HepG2 (cell line): ENCODE measurements around the gene SBK2. TPM values are rescaled to one million over a fixed set of nuclear protein-coding genes. Genes with fewer than 3 reads are reported as not detected.

Experiments used
- ATAC-seq: fragments of 200-7000 bp; cut with Tn5 transposase; 3 replicates; pipeline ENCODE4 v1.9.1; 2020; ENCODE audit warnings: mild to moderate bottlenecking, moderate library complexity
- BruUV-seq: library from RNA; stranded (reverse); fragments of 400-500 nt; replicated peaks from 2 replicates; lab custom pipeline; 2021; lab: Mats Ljungman, UMichigan
- CTCF ChIA-PET: fragments of 300-600 bp; formaldehyde crosslinking; extraction: SDS; loops from one replicate; lab custom pipeline; 2021; ENCODE audit warnings: low total read pairs, inconsistent platforms, low intra/inter-chr PET ratio; lab: Yijun Ruan, JAX
- POLR2A ChIA-PET: fragments of 350-600 bp; sonication (Branson Sonifier 250); formaldehyde crosslinking; loops from one replicate; lab custom pipeline; 2020; ENCODE audit warnings: antibody characterized with exemption, inconsistent platforms; lab: Yijun Ruan, JAX
- DNase-seq: peaks from one replicate; pipeline ENCODE4 v3.0.0-alpha.2; 2015; ENCODE audit warnings: low spot score
- FAIRE-seq: peaks from 3 replicates; lab custom pipeline; 2011; peaks lifted over from hg19 to GRCh38; lab: Jason Lieb, UNC
- H2AFZ ChIP-seq: one replicate; pipeline ENCODE4 v1.6.1; 2011; ENCODE audit warnings: low read length, inconsistent platforms
- H3K27ac ChIP-seq: fragments of 300-600 bp; 3 replicates; pipeline ENCODE4 v1.8.0; 2011; ENCODE audit warnings: mixed run types, mild to moderate bottlenecking, mixed read lengths, low read length, inconsistent platforms; ENCODE audit not compliant: insufficient read depth; ENCODE audit errors: extremely low read length
- H3K27me3 ChIP-seq, 2 experiments: fragments of 200-600 bp in 1 of 2; 2 replicates in 1 of 2; 3 replicates in 1 of 2; pipeline versions ENCODE4 v1.6.0 to v1.8.0; 2011; ENCODE audit warnings: low read length in 2 of 2, mild to moderate bottlenecking in 2 of 2, moderate library complexity in 2 of 2, inconsistent platforms in 1 of 2; ENCODE audit not compliant: insufficient read depth in 2 of 2, control insufficient read depth in 1 of 2
- H3K36me3 ChIP-seq, 2 experiments: fragments of 200-600 bp in 1 of 2; replicated peaks in 1 of 2; 2 replicates in 1 of 2; 3 replicates in 1 of 2; pipeline versions ENCODE4 v1.5.1 to v1.8.0; 2011; ENCODE audit warnings: low read length in 2 of 2, inconsistent platforms in 1 of 2; ENCODE audit not compliant: insufficient read depth in 2 of 2, control insufficient read depth in 1 of 2
- H3K4me1 ChIP-seq: 2 replicates; pipeline ENCODE4 v1.5.1; 2012; ENCODE audit warnings: low read length, inconsistent platforms; ENCODE audit not compliant: insufficient read depth
- H3K4me2 ChIP-seq: 2 replicates; pipeline ENCODE4 v1.6.0; 2011; ENCODE audit warnings: low read depth, low read length, inconsistent platforms
- H3K4me3 ChIP-seq, 3 experiments: fragments of 200-600 bp in 1 of 3; sonication (generic), shearing (Covaris generic) in 1 of 3; replicated peaks in 1 of 3; 2 replicates each; pipeline ENCODE4 v1.5.1; 2011 to 2016; ENCODE audit warnings: low read length in 3 of 3, inconsistent platforms in 2 of 3, low read depth in 2 of 3, mild to moderate bottlenecking in 2 of 3, control low read depth in 1 of 3, mixed read lengths in 1 of 3; ENCODE audit not compliant: insufficient read depth in 1 of 3
- H3K79me2 ChIP-seq: one replicate; pipeline ENCODE4 v1.6.1; 2011; ENCODE audit warnings: low read length, inconsistent platforms; ENCODE audit not compliant: insufficient read depth
- H3K9ac ChIP-seq: 2 replicates; pipeline ENCODE4 v1.6.0; 2011; ENCODE audit warnings: mild to moderate bottlenecking, low read depth, low read length, inconsistent platforms; ENCODE audit not compliant: insufficient read depth
- H3K9me3 ChIP-seq: 2 replicates; pipeline ENCODE4 v1.5.1; 2012; ENCODE audit warnings: mild to moderate bottlenecking, low read length
- H4K20me1 ChIP-seq: 2 replicates; pipeline ENCODE4 v1.6.0; 2011; ENCODE audit warnings: inconsistent platforms, mild to moderate bottlenecking, low read length, moderate library complexity; ENCODE audit not compliant: insufficient read depth
- ARID5B ChIP-seq: IDR thresholded peaks from 2 replicates; pipeline ENCODE4 v1.4.0; 2020; ENCODE audit warnings: mild to moderate bottlenecking, missing genetic modification reagents
- FIP1L1 ChIP-seq: fragments of 200-400 bp; formaldehyde crosslinking; IDR thresholded peaks from 2 replicates; pipeline ENCODE4 v1.6.1; 2018; ENCODE audit warnings: low read depth, mild to moderate bottlenecking, low read length, moderate library complexity, borderline replicate concordance; ENCODE audit not compliant: insufficient read depth
- RNF219 ChIP-seq: sonication (generic); formaldehyde crosslinking; IDR thresholded peaks from 2 replicates; pipeline ENCODE4 v1.5.0; 2020; ENCODE audit warnings: mild to moderate bottlenecking, missing genetic modification reagents
- SALL2 ChIP-seq: sonication (generic); formaldehyde crosslinking; IDR thresholded peaks from 2 replicates; pipeline ENCODE4 v1.8.1; 2023; ENCODE audit warnings: mild to moderate bottlenecking, missing genetic modification reagents, inconsistent platforms
- THAP8 ChIP-seq: sonication (generic); formaldehyde crosslinking; IDR thresholded peaks from 2 replicates; pipeline ENCODE4 v1.5.1; 2020; ENCODE audit warnings: missing genetic modification reagents, mild to moderate bottlenecking, borderline replicate concordance
- ZFP62 ChIP-seq: sonication (generic); formaldehyde crosslinking; IDR thresholded peaks from 2 replicates; pipeline ENCODE4 v1.4.0; 2020; ENCODE audit warnings: missing genetic modification reagents
- ZMAT5 ChIP-seq: sonication (generic); formaldehyde crosslinking; IDR thresholded peaks from 2 replicates; pipeline ENCODE4 v1.5.0; 2020; ENCODE audit warnings: mild to moderate bottlenecking, low read depth, missing genetic modification reagents, borderline replicate concordance
- ZNF225 ChIP-seq: sonication (generic); formaldehyde crosslinking; IDR thresholded peaks from 2 replicates; pipeline ENCODE4 v1.4.0; 2020; ENCODE audit warnings: mild to moderate bottlenecking, missing genetic modification reagents
- ZNF788 ChIP-seq: sonication (generic); formaldehyde crosslinking; IDR thresholded peaks from 2 replicates; pipeline ENCODE4 v1.5.0; 2020; ENCODE audit warnings: mild to moderate bottlenecking, missing genetic modification reagents, borderline replicate concordance
- ZNF839 ChIP-seq: sonication (generic); formaldehyde crosslinking; IDR thresholded peaks from 2 replicates; pipeline ENCODE4 v1.4.0; 2020; ENCODE audit warnings: missing genetic modification reagents, mild to moderate bottlenecking, borderline replicate concordance
- WGBS: methylation state at CpG from one replicate; pipeline ENCODE4 v1.1.6; 2017; ENCODE audit warnings: low lambda C conversion rate; 5-methylcytosine and 5-hydroxymethylcytosine counted together
- in situ Hi-C: cut with HindIII; loops from 2 replicates; pipeline ENCODE4 v1.10.0; 2017; ENCODE audit warnings: low pct_unique_long_range_greater_than_20kb; ENCODE audit not compliant: extremely low pct_ligation_motif_present
- intact Hi-C: fragments of 100-400 bp; cut with micrococcal nuclease; formaldehyde crosslinking; loops from one replicate; pipeline ENCODE4 v1.10.0; 2022; ENCODE audit not compliant: unreplicated experiment
- polyA plus RNA-seq, 8 experiments: library from polyadenylated mRNA; depleted of rRNA in 3 of 8; stranded (reverse) in 7 of 8; unstranded in 1 of 8; fragments of >200 nt; fragmentation: Illumina TruSeq in 4 of 8; extraction: Trizol in 4 of 8; gene quantifications; 2 replicates each; pipeline versions ENCODE4 v1.2.1 to v1.2.3, GENCODE V29; 2011 to 2016; ENCODE audit warnings: low read depth in 4 of 8, missing spikeins in 1 of 8, mixed read lengths in 1 of 8; ENCODE audit not compliant: insufficient read depth in 1 of 8
- total RNA-seq, 5 experiments: library from RNA; depleted of rRNA; stranded (reverse); fragments of >200 nt; fragmentation: Illumina TruSeq; extraction: Trizol; gene quantifications; 2 replicates each; pipeline ENCODE4 v1.2.3, GENCODE V29; 2016; ENCODE audit warnings: low read depth in 1 of 5

SBK2 gene
- total and polyA plus RNA-seq, 2 of the 13 experiments (the other 11 are each of a cell fraction or from before 2014, with no cell fraction given) = 0.24 TPM; not detected in 1

- TF ChIP-seq ZMAT5 (CRISPR knock-in tag) = no peak
Measured at GRCh38 chr19:55484593-55485438, 52.1 kb downstream of the SBK2 start, which contains the start of gene NAT14 (continued).

GRCh38 chr19:55483706-55484592 is 53.0 kb downstream of the SBK2 start:
- no peaks in the 10 kb centered on the region for H3K9me3 ChIP-seq
- H3K4me3 ChIP-seq = peak overlapping the region in 1 of 3 experiments; percentile 79; a peak in 1 of 6 replicates
- ChIA-PET POLR2A (interaction anchor here (1.3 to 4.3 kb wide), 4 partner anchors 7 to 69 kb away, joined by 3 to 44 read pairs (median 4); partner anchors contain the start of genes ISOC2 and ZNF628), CTCF (no interaction called here)
- 96% methylated on average over 24 of the region's 46 CpGs for WGBS
- H3K27ac ChIP-seq = no peak overlapping the region
- H2AFZ ChIP-seq = no peak overlapping the region
- H4K20me1 ChIP-seq = no peaks in the 10 kb centered on the region
- in situ Hi-C loops (no loop called here), intact Hi-C loops (no loop called here)
- H3K4me2 ChIP-seq = 0 out of 2 replicates have a peak overlapping the region, but pooled peaks have one; percentile 91
- peaks cover 0 to 1% of the 10 kb centered on the region in 2 experiments; a peak in 1 of 5 replicates for H3K27me3 ChIP-seq
- FAIRE-seq = no peak
- H3K79me2 ChIP-seq = no peaks in the 10 kb centered on the region
- peaks cover 33% of the 10 kb centered on the region for H3K4me1 ChIP-seq
- H3K36me3 ChIP-seq = no peaks in the 10 kb centered on the region
- no TSS peak for BruUV-seq
- no peak for ATAC-seq
- DNase-seq = no peak
- no peak overlapping the region for H3K9ac ChIP-seq
- TF ChIP-seq RNF219 (CRISPR knock-in tag) = no peak
- no peak for TF ChIP-seq ZNF225 (CRISPR knock-in tag)
- TF ChIP-seq ZNF788 (CRISPR knock-in tag) = no peak
- TF ChIP-seq FIP1L1 = no peak
- no peak for TF ChIP-seq ARID5B
- no peak for TF ChIP-seq THAP8 (CRISPR knock-in tag)
- no peak for TF ChIP-seq SALL2 (CRISPR knock-in tag)
- TF ChIP-seq ZNF839 (CRISPR knock-in tag) = no peak
- no peak for TF ChIP-seq ZFP62 (CRISPR knock-in tag)
